NCI-H2227 treated with DMSO at 0.1 percent for 48 hours (cell line): ENCODE data around the gene PPIF.

Experiments
- DNase-seq: peaks from one replicate; lab custom pipeline; 2025; lab: John Stamatoyannopoulos, UW

Gene PPIF

GRCh38 chr10:79403441-79404230, 56.4 kb downstream of the PPIF start:
- DNase-seq: no peak

GRCh38 chr10:79404231-79404609, 57.0 kb downstream of the PPIF start:
- DNase-seq: no peak

- no peak for DNase-seq
Measured at GRCh38 chr10:79404690-79405131, 57.4 kb downstream of the PPIF start.
